ENCODE measurements around the gene OPCML.

The OPCML gene

DNA sequence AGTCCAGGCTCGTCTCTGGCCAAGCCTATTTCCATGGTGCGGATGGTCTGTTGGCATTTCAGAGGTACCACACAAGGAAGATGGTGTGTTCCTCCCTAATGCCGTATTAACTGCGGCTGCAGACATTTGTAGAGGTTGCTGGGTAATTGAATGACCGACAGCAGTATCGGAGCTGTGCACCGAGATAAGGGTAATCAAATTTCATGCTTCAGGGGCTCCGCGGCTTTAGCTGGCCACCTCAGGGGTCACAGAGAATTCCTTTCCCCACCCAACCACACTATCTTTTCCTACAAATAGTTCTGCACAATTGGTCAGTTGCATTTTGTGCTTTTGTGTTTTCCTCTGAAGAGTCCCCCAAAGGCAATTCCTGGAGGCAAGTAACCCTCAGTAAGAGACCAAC lies 297.4 kb downstream of the OPCML start:
- no peak overlapping the region for H3K9ac ChIP-seq (ENCODE audit: low read depth, low read length)
- peaks cover 9% of the 10 kb centered on the region; the same call in 1 of the 2 replicates for H3K4me1 ChIP-seq (ENCODE audit: insufficient read depth, low read length)
- H3K9me3 ChIP-seq (ENCODE audit: control insufficient read depth, insufficient read depth, low read length) = no peaks in the 10 kb centered on the region; the same call in 1 of the 2 replicates
- H3K36me3 ChIP-seq (ENCODE audit: insufficient read depth, low read length) = no peaks in the 10 kb centered on the region

DNA sequence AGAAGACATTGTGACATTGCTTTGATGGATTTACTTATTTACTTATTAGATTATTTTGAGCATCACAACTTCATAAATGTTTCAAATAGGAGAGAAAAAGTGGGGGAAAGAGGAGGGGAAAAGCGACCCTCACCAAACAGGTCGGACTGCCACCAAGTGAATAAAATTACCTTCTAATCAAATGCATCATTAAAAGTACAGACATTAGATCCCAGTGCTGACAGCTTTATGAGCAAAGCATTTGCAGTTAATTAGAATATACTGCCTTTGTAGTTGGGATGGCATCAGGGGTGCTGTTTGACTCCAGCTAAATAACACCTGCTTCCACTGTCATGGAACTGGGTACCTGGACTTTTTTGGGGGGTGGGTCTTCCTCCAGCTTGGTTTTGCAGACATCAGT lies 299.6 kb downstream of the OPCML start:
- no peaks in the 10 kb centered on the region for H3K36me3 ChIP-seq (ENCODE audit: insufficient read depth, low read length)
- H3K9ac ChIP-seq (ENCODE audit: low read depth, low read length) = no peak overlapping the region
- H3K4me1 ChIP-seq (ENCODE audit: insufficient read depth, low read length) = peaks cover 7% of the 10 kb centered on the region
- H3K9me3 ChIP-seq (ENCODE audit: control insufficient read depth, insufficient read depth, low read length) = no peaks in the 10 kb centered on the region; the same call in 1 of the 2 replicates

DNA sequence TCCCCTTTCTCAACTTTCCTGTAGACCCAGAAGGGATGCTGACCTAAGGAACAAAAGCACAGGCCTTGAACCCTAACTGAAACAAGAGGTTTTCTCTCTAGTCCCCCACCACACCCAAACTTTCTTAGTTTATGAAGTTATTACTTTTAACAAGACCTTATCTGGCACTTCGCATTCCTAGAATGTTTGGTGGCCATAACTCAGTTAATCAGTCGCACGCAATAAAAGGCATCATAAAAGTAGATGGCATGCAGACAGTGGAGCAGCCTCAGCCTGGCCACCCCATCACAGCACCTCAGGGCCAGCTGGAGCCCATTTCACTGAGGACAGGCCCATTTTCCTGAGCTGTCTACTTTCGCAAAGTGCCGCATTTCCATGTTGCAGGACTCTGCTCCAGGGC lies 301.9 kb downstream of the OPCML start:
- H3K9me3 ChIP-seq (ENCODE audit: control insufficient read depth, insufficient read depth, low read length) = no peaks in the 10 kb centered on the region; the same call in 1 of the 2 replicates
- peaks cover 14% of the 10 kb centered on the region for H3K4me1 ChIP-seq (ENCODE audit: insufficient read depth, low read length)
- H3K9ac ChIP-seq (ENCODE audit: low read depth, low read length) = no peak overlapping the region
- no peaks in the 10 kb centered on the region for H3K36me3 ChIP-seq (ENCODE audit: insufficient read depth, low read length)

DNA sequence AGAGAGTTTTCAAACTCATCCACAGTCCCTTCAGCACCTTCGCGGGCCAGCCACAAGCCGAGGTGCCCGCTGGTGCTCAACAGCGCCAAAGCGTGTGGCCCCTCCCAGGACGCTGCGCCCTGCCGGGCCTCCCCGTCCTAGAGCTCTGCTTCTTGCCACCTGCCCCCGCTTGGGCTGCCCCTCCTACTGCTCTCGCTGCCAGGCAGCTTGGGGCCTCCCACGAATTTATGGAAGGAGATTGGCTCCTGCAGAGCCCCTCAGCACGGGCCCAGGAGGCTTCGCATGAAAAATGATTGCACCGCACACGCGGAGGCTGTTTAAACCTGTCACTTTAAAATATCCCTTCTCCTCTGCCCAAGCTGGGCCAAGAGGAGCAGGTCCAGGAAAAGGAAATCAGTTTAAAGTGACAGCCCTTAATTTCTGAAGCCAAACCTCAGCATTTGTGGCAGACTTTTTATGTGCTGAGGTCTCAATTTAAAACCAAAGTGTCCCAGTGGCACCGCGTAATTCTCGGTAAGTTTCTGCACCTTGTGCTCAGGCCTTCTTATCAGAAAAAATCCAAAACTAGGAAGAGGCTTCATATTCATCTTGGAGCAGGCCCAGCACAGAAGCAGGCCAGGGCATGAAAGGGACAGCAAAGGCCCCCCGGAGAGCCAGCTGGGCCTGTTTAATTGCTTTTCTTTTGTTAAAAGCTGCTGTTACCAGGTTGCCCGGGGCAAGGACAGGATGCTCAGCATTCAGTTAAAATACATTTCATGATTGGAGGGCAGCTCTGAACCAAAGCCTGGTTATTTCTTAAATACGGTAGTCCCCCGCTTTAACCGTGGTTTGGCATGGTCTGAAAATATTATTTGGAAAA lies 303.6 kb downstream of the OPCML start:
- H3K36me3 ChIP-seq (ENCODE audit: insufficient read depth, low read length) = no peaks in the 10 kb centered on the region
- peak overlapping the region; percentile 42; the same call in 1 of the 2 replicates for H3K9ac ChIP-seq (ENCODE audit: low read depth, low read length)
- H3K4me1 ChIP-seq (ENCODE audit: insufficient read depth, low read length) = peaks cover 14% of the 10 kb centered on the region
- no peaks in the 10 kb centered on the region for H3K9me3 ChIP-seq (ENCODE audit: control insufficient read depth, insufficient read depth, low read length)

DNA sequence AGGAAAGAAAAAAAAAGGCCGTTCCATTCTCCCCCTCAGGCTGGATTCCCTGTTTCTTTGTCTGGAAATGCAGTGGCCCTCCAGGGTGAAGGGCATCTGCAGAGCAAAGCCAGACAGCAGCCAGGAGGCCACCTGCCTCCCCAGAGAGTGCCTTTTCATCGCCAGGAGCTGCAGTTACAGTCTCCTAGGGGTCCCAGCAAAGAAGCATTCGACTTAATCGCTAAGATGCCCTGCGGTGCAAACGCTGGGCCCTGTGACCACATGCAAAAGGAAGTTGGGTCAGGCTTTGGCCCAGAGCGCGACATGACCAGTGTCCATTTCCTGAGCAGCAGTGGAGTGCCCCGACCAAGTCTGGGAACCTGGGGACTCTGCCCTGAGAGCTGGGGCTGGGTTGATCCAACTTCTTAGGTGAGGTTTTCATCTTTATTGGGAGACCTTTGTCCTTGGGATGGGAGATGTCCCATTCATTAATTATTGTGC lies 304.6 kb downstream of the OPCML start:
- H3K9me3 ChIP-seq (ENCODE audit: control insufficient read depth, insufficient read depth, low read length) = no peaks in the 10 kb centered on the region

DNA sequence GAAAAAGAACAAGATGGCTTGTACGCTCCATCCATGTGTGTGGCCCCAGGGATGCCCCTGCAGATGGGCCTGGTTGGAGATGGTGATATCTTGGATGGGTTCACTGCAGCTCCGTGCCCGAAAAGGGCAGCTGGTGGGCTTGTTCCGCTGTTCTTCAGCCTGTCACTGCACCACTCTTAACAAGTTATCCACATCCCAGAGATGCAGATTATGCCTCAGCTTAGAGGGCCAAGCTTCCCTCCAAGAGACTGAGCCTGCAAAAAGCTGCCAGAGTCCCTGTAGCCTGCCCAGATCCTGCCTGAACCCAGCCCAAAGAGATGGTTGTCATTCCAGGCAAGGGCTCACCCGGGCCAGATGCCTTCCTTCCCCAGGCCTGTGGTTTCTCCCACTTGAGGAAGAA lies 308.0 kb downstream of the OPCML start:
- Histone ChIP-seq H3K4me1 (ENCODE audit: insufficient read depth, low read length) (peaks cover 14% of the 10 kb centered on the region), H3K36me3 (ENCODE audit: insufficient read depth, low read length) (no peaks in the 10 kb centered on the region), H3K9ac (ENCODE audit: low read depth, low read length) (no peak overlapping the region), H3K9me3 (ENCODE audit: control insufficient read depth, insufficient read depth, low read length) (no peaks in the 10 kb centered on the region)

More for the DNA sequence above, 304.6 kb downstream of the OPCML start:
- H3K9ac ChIP-seq (ENCODE audit: low read depth, low read length) = no peak overlapping the region
- peaks cover 14% of the 10 kb centered on the region for H3K4me1 ChIP-seq (ENCODE audit: insufficient read depth, low read length)
- no peaks in the 10 kb centered on the region for H3K36me3 ChIP-seq (ENCODE audit: insufficient read depth, low read length)

- Histone ChIP-seq H3K9me3 (ENCODE audit: control insufficient read depth, insufficient read depth, low read length) (no peaks in the 10 kb centered on the region), H3K4me1 (ENCODE audit: insufficient read depth, low read length) (peaks cover 7% of the 10 kb centered on the region), H3K36me3 (ENCODE audit: insufficient read depth, low read length) (no peaks in the 10 kb centered on the region), H3K9ac (ENCODE audit: low read depth, low read length) (no peak overlapping the region)
These were observed 309.6 kb downstream of the OPCML start for GRCh38 chr11:133222425-133223330.

- Histone ChIP-seq H3K4me1 (ENCODE audit: insufficient read depth, low read length) (no peaks in the 10 kb centered on the region; the same call in 1 of the 2 replicates), H3K9me3 (ENCODE audit: control insufficient read depth, insufficient read depth, low read length) (no peaks in the 10 kb centered on the region), H3K9ac (ENCODE audit: low read depth, low read length) (no peak overlapping the region), H3K36me3 (ENCODE audit: insufficient read depth, low read length) (no peaks in the 10 kb centered on the region)
These were observed 312.8 kb downstream of the OPCML start for GRCh38 chr11:133219543-133219942.

- Histone ChIP-seq H3K36me3 (ENCODE audit: insufficient read depth, low read length) (no peaks in the 10 kb centered on the region), H3K9ac (ENCODE audit: low read depth, low read length) (no peak overlapping the region), H3K9me3 (ENCODE audit: control insufficient read depth, insufficient read depth, low read length) (no peaks in the 10 kb centered on the region), H3K4me1 (ENCODE audit: insufficient read depth, low read length) (no peaks in the 10 kb centered on the region; the same call in 1 of the 2 replicates)
These were observed 315.5 kb downstream of the OPCML start for GRCh38 chr11:133216813-133217212.

GRCh38 chr11:133215596-133216230 lies 316.6 kb downstream of the OPCML start:
- Histone ChIP-seq H3K9me3 (ENCODE audit: control insufficient read depth, insufficient read depth, low read length) (no peaks in the 10 kb centered on the region), H3K4me1 (ENCODE audit: insufficient read depth, low read length) (no peaks in the 10 kb centered on the region; the same call in 1 of the 2 replicates), H3K9ac (ENCODE audit: low read depth, low read length) (no peak overlapping the region), H3K36me3 (ENCODE audit: insufficient read depth, low read length) (no peaks in the 10 kb centered on the region)

DNA sequence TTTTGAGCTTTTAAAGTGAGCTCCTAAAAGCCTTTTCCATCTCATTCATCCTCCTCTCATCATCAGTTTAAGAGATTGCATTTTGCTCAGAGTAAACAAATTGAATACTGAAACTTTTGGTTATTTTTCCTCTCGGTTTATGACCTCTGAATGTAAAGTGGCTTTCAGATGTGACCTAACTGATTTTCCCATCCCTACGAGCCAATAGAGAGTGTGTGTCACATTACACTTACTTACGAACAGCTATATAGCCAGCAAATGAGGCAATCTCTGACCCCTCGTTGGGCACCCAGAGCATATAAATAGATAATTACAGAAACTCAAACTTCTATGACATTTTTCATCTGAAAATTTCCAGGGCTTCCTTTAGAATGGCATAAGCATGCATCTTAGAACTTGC lies 317.7 kb downstream of the OPCML start:
- Histone ChIP-seq H3K9ac (ENCODE audit: low read depth, low read length) (no peak overlapping the region), H3K4me1 (ENCODE audit: insufficient read depth, low read length) (no peaks in the 10 kb centered on the region; the same call in 1 of the 2 replicates)

DNA sequence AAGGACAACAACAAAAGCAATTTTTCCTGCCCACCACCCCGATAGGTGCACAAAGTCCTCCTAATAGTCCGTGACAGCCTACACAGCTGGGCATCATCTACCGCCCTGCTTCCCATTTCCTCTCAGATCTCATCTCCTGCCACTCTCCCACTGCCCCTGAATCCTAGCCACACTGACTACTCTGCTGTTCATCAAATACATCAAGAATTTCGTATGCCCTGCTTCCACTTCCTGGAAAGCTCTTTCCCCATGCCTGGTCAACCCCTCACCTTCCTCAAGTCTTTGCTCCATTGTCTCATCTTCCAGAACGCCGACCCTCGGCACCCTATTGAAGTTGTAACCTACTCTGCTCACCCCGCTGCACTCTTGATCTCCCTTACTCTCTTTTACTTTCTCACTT lies 320.1 kb downstream of the OPCML start:
- no peak overlapping the region for H3K9ac ChIP-seq (ENCODE audit: low read depth, low read length)
- H3K9me3 ChIP-seq (ENCODE audit: control insufficient read depth, insufficient read depth, low read length) = no peaks in the 10 kb centered on the region
- no peaks in the 10 kb centered on the region for H3K36me3 ChIP-seq (ENCODE audit: insufficient read depth, low read length)
- H3K4me1 ChIP-seq (ENCODE audit: insufficient read depth, low read length) = no peaks in the 10 kb centered on the region; the same call in 1 of the 2 replicates

More for the DNA sequence above, 317.7 kb downstream of the OPCML start:
- Histone ChIP-seq H3K36me3 (ENCODE audit: insufficient read depth, low read length) (no peaks in the 10 kb centered on the region), H3K9me3 (ENCODE audit: control insufficient read depth, insufficient read depth, low read length) (no peaks in the 10 kb centered on the region)

- no peaks in the 10 kb centered on the region for H3K36me3 ChIP-seq (ENCODE audit: insufficient read depth, low read length)
- no peak overlapping the region for H3K9ac ChIP-seq (ENCODE audit: low read depth, low read length)
- H3K9me3 ChIP-seq (ENCODE audit: control insufficient read depth, insufficient read depth, low read length) = no peaks in the 10 kb centered on the region
- no peaks in the 10 kb centered on the region for H3K4me1 ChIP-seq (ENCODE audit: insufficient read depth, low read length)
These were observed 324.3 kb downstream of the OPCML start for GRCh38 chr11:133207995-133208394.
